Measurements from ENCODE around the gene HS2ST1.
"Not testable (repeated sequence)": the region's sequence is repeated elsewhere in the genome, so short reads cannot be mapped to it uniquely, and the experiment has no call there.

- not testable (repeated sequence) for TF ChIP-seq POLR2A (IDR thresholded peaks at IDR 0.05; ENCODE audit: low read depth, low read length); CTCF (IDR thresholded peaks at IDR 0.05; ENCODE audit: extremely low read depth in 1 of 2, insufficient read depth in 1 of 2, low read depth in 1 of 2, low read length in 2 of 2)
Measured at GRCh38 chr1:86963841-86964240, 49.4 kb downstream of the HS2ST1 start.
